Measurements from ENCODE around the gene KCTD3.

- TF ChIP-seq CTCF (conservative IDR thresholded peaks at IDR 0.05; ENCODE audit: low read depth, low read length) (no peak), EZH2 (IDR thresholded peaks at IDR 0.05; ENCODE audit: low read length, unreplicated experiment) (no peak)
These were observed 33.2 kb downstream of the KCTD3 start for GRCh38 chr1:215600258-215600792.

Measured in PC-3 (cell line).